CD4-positive, alpha-beta T cell treated with Interleukin-4 for 4 hours (primary cell): ENCODE measurements around the gene CAPN15.
"Not testable (repeated sequence)": the region's sequence is repeated elsewhere in the genome, so short reads cannot be mapped to it uniquely, and the experiment has no call there.

Source experiments
- DNase-seq: peaks from one replicate; pipeline ENCODE4 v3.0.0-alpha.2; 2020

CAPN15 gene

DNA sequence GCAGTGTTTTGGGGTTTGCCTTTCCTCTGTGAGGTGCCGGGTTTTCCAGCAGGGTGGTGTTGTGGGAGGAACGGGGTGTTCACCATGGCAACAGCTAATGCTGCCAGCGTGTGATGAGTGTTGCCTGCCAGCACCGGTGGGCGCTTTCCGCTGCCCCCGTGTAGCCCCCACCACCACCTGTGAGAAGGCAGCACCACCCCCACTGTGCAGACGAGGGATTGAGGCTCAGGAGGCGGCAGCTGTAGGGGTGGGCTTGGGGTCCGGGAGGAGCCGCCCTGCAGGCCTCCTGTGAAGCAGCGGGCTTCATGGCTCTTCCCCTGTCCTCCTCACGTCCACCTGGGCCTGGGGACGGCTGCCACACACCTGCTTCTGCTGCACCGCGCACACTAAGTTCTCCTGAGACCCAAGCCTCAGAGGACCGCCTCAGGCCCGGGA, 67.6 kb downstream of the CAPN15 start:
- DNase-seq: no peak

DNA sequence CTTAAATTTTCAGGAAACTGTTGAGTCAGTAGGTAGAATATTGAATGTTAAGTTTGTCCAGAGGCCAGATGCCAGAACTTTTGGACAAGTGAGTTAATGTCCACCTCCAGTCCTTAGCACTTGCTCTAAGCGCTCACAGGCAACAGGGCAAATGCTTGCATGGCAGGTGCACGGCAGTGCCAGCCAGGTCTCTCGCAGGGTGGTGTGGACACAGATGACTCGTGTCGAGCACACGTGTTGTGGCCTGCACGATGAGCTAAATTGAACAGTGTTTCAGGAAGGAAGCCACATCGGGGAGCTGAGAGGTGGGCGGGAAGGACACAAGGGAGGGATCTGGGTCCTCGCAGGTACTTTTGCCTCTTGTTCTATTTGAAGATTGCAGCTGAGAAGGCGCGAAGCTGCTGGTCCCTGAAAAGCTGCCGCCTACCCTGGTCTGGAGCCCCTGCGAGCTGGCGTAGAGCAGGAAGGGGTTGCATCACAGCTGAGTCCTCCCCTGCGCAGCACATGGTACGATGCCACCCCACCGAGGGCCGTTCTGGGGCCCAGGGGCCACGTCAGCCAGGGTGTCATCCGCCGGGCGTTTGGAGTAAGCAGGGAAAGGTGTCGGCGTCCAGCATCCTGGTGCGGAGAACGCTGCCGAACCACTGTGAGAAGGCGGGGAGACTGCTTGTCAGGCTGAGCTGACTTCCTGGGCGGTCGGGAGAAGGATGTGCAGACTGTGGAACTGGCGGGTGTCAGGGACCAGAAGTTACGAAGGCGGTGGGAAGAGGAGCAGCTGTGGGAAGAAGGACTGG, 68.6 kb downstream of the CAPN15 start:
- DNase-seq: no peak

DNA sequence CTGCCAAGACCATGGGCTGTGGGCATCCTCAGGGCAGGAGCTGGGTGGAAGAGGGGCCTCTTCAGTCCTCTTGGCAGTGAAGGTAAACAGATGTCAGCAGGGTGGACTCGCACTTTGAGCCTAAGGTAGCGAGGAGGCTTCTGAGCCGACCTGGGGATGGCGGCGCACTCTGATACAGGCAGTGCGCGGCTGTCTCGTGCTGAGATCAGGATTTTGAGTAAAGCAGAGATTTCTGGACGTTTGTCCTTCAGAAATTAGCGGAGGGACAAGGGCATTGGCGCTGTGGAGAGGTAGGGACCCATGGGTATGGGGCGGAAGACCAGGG, 69.2 kb downstream of the CAPN15 start:
- DNase-seq: no peak

DNA sequence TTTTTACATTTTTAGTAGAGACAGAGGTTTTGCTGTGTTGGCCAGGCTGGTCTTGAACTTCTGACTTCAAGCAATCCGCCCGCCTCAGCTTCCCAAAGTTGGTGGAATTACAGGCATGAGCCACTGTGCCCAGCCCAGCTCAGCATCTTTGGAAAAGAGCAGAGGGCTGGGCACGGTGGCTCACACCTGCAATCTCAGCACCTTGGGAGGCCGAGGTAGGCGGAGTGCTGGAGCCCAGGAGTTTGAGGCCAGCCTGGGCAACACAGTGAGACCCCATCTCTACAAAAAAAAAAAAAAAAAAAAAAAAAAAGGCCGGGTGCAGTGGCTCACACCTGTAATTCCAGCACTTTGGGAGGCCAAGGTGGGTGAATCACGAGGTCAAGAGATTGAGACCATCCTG, 70.1 kb downstream of the CAPN15 start:
- not testable (repeated sequence) for DNase-seq

DNA sequence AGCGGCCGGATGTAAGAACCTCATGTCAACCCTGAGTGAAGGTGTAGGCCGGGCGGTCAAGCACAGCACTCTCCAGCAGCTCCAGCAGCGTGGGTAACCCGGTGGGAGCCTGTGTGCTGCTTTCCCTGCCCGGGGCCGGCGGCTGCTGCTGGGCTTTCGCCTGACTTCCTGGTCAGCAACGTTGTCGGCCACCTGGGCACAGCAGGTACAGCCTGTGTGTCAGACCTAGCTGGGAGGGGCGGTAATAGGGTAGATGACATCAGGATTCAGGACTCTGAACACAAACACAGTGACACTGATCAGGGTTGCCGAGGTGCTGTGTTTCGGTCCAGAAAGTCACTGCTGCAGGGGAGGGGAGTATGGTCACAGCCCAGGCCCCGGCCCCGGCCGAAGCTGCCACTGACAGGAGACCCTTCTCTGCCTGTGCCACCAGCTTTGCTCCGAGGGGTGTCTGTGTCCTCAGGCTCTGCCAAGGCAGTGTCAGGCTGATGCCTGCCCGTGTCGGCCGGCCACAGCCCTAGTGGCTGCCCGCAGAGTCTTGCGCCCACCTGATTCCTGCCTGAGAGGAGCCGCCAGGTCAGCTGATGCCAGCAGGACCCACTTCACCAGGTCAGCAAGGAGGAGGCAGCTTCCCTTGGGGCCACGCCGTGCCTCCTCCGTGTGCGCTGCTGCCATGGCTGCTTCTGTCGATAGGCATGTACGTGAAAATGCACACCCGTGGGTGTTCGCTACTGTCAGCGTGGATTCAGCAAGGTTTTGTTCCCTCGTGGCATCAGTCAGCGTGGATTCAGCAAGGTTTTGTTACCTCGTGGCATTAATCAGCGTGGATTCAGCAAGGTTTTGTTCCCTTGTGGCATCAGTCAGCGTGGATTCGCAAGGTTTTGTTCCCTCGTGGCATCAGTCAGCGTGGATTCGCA, 71.6 kb downstream of the CAPN15 start:
- no peak for DNase-seq

DNA sequence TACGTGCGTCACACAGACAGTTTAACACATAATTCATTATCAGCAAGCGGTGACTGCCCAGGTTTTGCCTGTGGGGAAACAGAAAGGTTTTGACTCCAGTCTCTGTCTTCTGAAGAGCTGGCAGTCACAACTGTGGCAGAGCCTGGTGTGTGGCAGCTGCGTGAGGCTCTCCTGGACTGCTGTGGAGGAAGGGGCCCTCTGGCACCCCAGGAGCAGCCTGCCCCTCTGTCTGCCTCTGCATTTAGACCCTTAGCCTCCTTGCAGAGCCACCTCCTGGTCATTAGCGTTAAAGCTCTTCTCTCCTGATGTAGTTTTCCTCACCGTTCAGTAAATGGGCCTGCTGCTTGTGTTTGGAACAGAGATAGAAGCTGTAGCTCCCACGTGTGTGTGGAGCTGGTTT, 73.3 kb downstream of the CAPN15 start:
- no peak for DNase-seq

DNA sequence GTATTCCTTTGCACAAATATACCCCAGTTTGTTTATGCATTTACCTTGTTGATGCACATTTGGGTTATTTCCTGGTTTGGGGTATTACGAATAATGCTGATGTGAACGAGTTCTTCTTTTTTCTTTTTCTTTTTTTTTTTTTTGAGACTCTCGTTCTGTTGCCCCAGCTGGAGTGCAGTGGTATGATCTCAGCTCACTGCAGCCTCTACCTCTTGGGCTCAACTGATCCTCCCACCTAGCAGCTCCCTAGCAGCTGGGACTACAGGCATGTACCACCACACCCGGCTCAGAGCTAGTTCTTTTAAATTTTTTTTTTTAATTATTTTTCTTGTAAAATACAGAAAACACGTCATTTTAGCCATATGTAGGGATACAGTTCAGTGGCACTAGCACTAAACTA, 76.4 kb downstream of the CAPN15 start:
- DNase-seq: no peak
